ENCODE measurements around the gene MLST8.

GRCh38 chr16:2198283-2198682, 7.0 kb upstream of the MLST8 start:
- TF ChIP-seq, protein P1, sequence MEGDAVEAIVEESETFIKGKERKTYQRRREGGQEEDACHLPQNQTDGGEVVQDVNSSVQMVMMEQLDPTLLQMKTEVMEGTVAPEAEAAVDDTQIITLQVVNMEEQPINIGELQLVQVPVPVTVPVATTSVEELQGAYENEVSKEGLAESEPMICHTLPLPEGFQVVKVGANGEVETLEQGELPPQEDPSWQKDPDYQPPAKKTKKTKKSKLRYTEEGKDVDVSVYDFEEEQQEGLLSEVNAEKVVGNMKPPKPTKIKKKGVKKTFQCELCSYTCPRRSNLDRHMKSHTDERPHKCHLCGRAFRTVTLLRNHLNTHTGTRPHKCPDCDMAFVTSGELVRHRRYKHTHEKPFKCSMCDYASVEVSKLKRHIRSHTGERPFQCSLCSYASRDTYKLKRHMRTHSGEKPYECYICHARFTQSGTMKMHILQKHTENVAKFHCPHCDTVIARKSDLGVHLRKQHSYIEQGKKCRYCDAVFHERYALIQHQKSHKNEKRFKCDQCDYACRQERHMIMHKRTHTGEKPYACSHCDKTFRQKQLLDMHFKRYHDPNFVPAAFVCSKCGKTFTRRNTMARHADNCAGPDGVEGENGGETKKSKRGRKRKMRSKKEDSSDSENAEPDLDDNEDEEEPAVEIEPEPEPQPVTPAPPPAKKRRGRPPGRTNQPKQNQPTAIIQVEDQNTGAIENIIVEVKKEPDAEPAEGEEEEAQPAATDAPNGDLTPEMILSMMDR (optimal IDR thresholded peaks at IDR 0.05 in 1 of 3, IDR thresholded peaks at IDR 0.05 in 1 of 3, conservative IDR thresholded peaks at IDR 0.05 in 1 of 3; ENCODE audit: extremely low read depth in 1 of 3, insufficient read depth in 2 of 3, low read length in 3 of 3) = no peak
- no peak for TF ChIP-seq EZH2 (IDR thresholded peaks at IDR 0.05; ENCODE audit: low read length)

Data from keratinocyte (primary cell).